Smooth muscle cell (in vitro differentiated cells): ENCODE data around the gene UBXN7. TPM values are rescaled to one million over a fixed set of nuclear protein-coding genes. Genes with fewer than 3 reads are reported as not detected.
"Not testable (repeated sequence)": the region's sequence is repeated elsewhere in the genome, so short reads cannot be mapped to it uniquely, and the experiment has no call there.

Experiments
- DNase-seq: peaks from one replicate; lab custom pipeline; 2025; ENCODE audit not compliant: unreplicated experiment; lab: John Stamatoyannopoulos, UW
- H2AFZ ChIP-seq: fragments of 200-600 bp; sonication (generic); 2 replicates; pipeline ENCODE4 v1.6.0; 2016; ENCODE audit warnings: antibody characterized with exemption, low read depth, mild to moderate bottlenecking
- H3F3A ChIP-seq: fragments of 200-600 bp; sonication (generic); 2 replicates; pipeline ENCODE4 v1.6.0; 2017; ENCODE audit warnings: antibody characterized with exemption, low read depth
- H3K27ac ChIP-seq: fragments of 200-600 bp; sonication (generic); 2 replicates; pipeline ENCODE4 v1.5.1; 2016; ENCODE audit warnings: low read depth, mild to moderate bottlenecking
- H3K27me3 ChIP-seq: fragments of 200-600 bp; sonication (generic); 2 replicates; pipeline ENCODE4 v1.6.1; 2016; ENCODE audit warnings: low read depth, mild to moderate bottlenecking
- H3K36me3 ChIP-seq: fragments of 200-600 bp; sonication (generic); 2 replicates; pipeline ENCODE4 v1.5.1; 2016; ENCODE audit warnings: low read depth
- H3K4me1 ChIP-seq: fragments of 200-600 bp; sonication (generic); 2 replicates; pipeline ENCODE4 v1.5.1; 2016; ENCODE audit warnings: low read depth
- H3K4me2 ChIP-seq: fragments of 200-600 bp; sonication (generic); 2 replicates; pipeline ENCODE4 v1.6.0; 2016; ENCODE audit warnings: mild to moderate bottlenecking
- H3K4me3 ChIP-seq: fragments of 200-600 bp; sonication (generic); 2 replicates; pipeline ENCODE4 v1.5.1; 2016; ENCODE audit warnings: mild to moderate bottlenecking
- H3K79me2 ChIP-seq: fragments of 200-600 bp; sonication (generic); 2 replicates; pipeline ENCODE4 v1.6.0; 2016; ENCODE audit warnings: low read depth, mild to moderate bottlenecking
- H3K9ac ChIP-seq: fragments of 200-600 bp; sonication (generic); 2 replicates; pipeline ENCODE4 v1.6.0; 2016; ENCODE audit warnings: low read depth
- H3K9me3 ChIP-seq: fragments of 200-600 bp; sonication (generic); replicated peaks from 2 replicates; pipeline ENCODE4 v1.5.1; 2016; ENCODE audit warnings: low read depth
- H4K20me1 ChIP-seq: fragments of 200-600 bp; sonication (generic); 2 replicates; pipeline ENCODE4 v1.6.0; 2016; ENCODE audit warnings: low read depth
- WGBS: methylation state at CpG from one replicate; pipeline ENCODE4 v1.1.7; 2016; ENCODE audit warnings: low lambda C conversion rate; 5-methylcytosine and 5-hydroxymethylcytosine counted together
- polyA plus RNA-seq: library from polyadenylated mRNA; unstranded; fragments of >200 nt; fragmentation: Nextera tagmentation; extraction: Ambion mirVana; gene quantifications from 2 replicates; pipeline ENCODE4 v1.2.1, GENCODE V29; 2016
- total RNA-seq: library from RNA; depleted of rRNA; stranded (reverse); fragments of >200 nt; gene quantifications from 2 replicates; pipeline ENCODE4 v1.2.3, GENCODE V29; 2014
- TF ChIP-seq, protein P1 (sequence below): fragments of 200-600 bp; sonication (generic); IDR thresholded peaks from 2 replicates; pipeline ENCODE4 v1.5.1; 2017; ENCODE audit warnings: borderline replicate concordance, mild to moderate bottlenecking, antibody characterized with exemption; ENCODE audit not compliant: insufficient read depth, poor library complexity, severe bottlenecking

The UBXN7 gene
- total and polyA plus RNA-seq, 2 experiments from 2014 or later, result 26.7 to 32.2 TPM

DNA sequence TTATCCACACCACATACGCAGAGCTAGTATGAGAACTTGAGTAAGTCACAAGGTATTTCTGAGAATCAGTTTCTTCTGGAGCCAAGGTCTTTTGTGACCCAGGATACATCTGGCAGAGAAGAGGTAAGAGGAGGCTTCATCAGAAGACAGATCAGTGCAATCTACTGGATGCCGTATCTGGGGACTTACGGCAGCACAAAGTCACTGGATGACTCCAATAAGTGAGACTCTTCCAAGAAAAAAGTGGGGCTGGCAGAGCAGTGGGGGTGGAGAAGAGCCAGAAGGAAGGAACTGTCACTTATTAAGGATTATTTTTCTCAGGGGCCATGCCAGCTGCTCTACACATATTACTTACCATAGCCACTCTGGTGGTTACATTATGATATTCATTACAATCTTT, 31.6 kb upstream of the UBXN7 start:
- Histone ChIP-seq H3K27ac (no peak overlapping the region), H3F3A (no peaks in the 10 kb centered on the region), H3K36me3 (no peaks in the 10 kb centered on the region), H3K4me1 (no peaks in the 10 kb centered on the region), H4K20me1 (peaks cover 9% of the 10 kb centered on the region), H3K4me2 (no peak overlapping the region), H3K9ac (no peak overlapping the region), H2AFZ (no peak overlapping the region), H3K27me3 (no peaks in the 10 kb centered on the region), H3K9me3 (no peaks in the 10 kb centered on the region), H3K4me3 (no peak overlapping the region), H3K79me2 (peaks cover 5% of the 10 kb centered on the region)
- 97% methylated on average over 3 of the region's 3 CpGs for WGBS
- TF ChIP-seq, protein P1, sequence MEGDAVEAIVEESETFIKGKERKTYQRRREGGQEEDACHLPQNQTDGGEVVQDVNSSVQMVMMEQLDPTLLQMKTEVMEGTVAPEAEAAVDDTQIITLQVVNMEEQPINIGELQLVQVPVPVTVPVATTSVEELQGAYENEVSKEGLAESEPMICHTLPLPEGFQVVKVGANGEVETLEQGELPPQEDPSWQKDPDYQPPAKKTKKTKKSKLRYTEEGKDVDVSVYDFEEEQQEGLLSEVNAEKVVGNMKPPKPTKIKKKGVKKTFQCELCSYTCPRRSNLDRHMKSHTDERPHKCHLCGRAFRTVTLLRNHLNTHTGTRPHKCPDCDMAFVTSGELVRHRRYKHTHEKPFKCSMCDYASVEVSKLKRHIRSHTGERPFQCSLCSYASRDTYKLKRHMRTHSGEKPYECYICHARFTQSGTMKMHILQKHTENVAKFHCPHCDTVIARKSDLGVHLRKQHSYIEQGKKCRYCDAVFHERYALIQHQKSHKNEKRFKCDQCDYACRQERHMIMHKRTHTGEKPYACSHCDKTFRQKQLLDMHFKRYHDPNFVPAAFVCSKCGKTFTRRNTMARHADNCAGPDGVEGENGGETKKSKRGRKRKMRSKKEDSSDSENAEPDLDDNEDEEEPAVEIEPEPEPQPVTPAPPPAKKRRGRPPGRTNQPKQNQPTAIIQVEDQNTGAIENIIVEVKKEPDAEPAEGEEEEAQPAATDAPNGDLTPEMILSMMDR, result no peak
- no peak for DNase-seq

DNA sequence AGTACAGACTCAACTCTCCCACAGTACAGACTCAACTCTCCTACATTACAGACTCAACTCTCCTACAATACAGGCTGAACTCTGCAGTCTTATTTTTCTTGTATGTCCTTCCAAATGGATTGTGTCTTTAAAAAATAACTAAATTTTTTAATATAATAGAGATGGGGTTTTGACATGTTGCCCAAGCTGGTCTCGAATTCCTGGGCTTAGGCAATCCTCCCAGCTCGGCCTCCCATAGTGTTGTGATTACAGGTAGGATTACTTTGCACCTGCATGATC, 31.2 kb upstream of the UBXN7 start:
- no peak overlapping the region for H3K4me2 ChIP-seq
- no peaks in the 10 kb centered on the region for H3F3A ChIP-seq
- peaks cover 5% of the 10 kb centered on the region for H4K20me1 ChIP-seq
- no peaks in the 10 kb centered on the region for H3K36me3 ChIP-seq
- H3K27ac ChIP-seq, result no peak overlapping the region
- H3K4me1 ChIP-seq, result no peaks in the 10 kb centered on the region
- no peaks in the 10 kb centered on the region for H3K9me3 ChIP-seq
- 47% methylated on average over 2 of the region's 2 CpGs for WGBS
- H3K27me3 ChIP-seq, result no peaks in the 10 kb centered on the region
- TF ChIP-seq, protein P1, result no peak
- peaks cover 2% of the 10 kb centered on the region for H3K79me2 ChIP-seq
- DNase-seq, result no peak
- H3K4me3 ChIP-seq, result no peak overlapping the region
- no peak overlapping the region for H2AFZ ChIP-seq
- H3K9ac ChIP-seq, result no peak overlapping the region

DNA sequence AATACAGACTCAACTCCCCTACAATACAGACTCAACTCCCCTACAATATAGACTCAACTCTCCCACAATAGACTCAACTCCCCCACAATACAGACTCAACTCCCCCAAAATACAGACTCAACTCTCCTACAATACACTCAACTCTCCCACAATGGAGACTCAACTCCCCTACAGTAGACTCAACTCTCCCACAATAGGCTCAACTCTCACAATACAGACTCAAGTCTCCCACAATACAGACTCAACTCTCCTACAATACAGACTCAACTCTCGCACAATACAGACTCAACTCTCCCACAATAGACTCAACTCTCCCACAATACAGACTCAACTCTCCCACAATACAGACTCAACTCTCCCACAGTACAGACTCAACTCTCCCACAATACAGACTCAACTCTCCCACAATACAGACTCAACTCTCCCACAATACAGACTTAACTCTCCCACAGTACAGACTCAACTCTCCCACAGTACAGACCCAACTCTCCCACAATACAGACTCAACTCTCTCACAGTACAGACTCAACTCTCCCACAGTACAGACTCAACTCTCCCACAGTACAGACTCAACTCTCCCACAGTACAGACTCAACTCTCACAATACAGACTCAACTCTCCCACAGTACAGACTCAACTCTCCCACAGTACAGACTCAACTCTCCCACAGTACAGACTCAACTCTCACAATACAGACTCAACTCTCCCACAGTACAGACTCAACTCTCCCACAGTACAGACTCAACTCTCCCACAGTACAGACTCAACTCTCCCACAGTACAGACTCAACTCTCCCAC, 30.7 kb upstream of the UBXN7 start:
- DNase-seq, H3K4me3 ChIP-seq, H3K9me3 ChIP-seq, H3K4me1 ChIP-seq, H4K20me1 ChIP-seq, H3K9ac ChIP-seq, H3K27ac ChIP-seq, H3K36me3 ChIP-seq, H3K4me2 ChIP-seq, H3K79me2 ChIP-seq, H2AFZ ChIP-seq, H3K27me3 ChIP-seq, H3F3A ChIP-seq: not testable (repeated sequence)
- WGBS, result 100% methylated on average over 1 of the region's 1 CpG

DNA sequence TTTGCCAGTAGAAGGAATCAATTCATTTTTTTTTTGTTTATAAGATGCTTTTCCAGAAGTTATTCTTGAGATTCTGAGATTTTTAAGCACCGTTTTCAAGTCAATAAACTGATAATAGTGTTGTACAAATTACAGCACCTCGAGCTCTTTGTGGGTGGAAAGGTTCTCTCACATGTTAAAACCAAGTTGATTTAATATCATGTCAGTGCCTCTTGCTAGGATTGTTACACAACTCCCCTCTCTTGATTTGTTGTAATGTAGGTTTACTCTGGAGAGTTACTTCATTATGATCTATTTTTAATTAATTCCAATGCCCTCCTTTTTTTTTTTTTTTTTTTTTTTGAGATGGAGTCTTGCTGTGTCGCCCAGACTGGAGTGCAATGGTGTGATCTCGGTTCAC, 25.8 kb upstream of the UBXN7 start:
- no peak overlapping the region for H2AFZ ChIP-seq
- H3K4me1 ChIP-seq, result no peaks in the 10 kb centered on the region
- DNase-seq, result no peak
- no peaks in the 10 kb centered on the region for H4K20me1 ChIP-seq
- no peak overlapping the region for H3K4me2 ChIP-seq
- H3K79me2 ChIP-seq, result no peaks in the 10 kb centered on the region
- H3K27me3 ChIP-seq, result no peaks in the 10 kb centered on the region
- TF ChIP-seq, protein P1, result no peak
- no peaks in the 10 kb centered on the region for H3K9me3 ChIP-seq
- no peak overlapping the region for H3K4me3 ChIP-seq
- H3K36me3 ChIP-seq, result no peaks in the 10 kb centered on the region
- no peaks in the 10 kb centered on the region for H3F3A ChIP-seq
- no peak overlapping the region for H3K9ac ChIP-seq
- 94% methylated on average over 4 of the region's 4 CpGs for WGBS
- no peak overlapping the region for H3K27ac ChIP-seq

DNA sequence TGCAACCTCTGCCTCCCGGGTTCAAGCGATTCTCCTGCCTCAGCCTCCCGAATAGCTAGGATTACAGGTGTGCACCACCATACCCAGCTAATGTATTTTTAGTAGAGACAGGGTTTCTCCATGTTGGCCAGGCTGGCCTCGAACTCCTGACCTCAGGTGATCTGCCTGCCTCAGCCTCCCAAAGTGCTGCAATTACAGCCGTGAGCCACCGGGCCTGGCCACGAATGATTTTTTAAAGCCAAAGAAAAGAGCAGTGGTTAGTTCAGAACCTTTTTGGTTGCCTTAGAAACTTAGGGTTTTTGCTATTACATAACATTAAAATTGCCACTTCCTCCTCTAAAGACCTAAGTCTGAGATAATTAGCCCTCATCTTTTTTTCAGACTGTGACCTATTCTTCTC, 25.2 kb upstream of the UBXN7 start:
- not testable (repeated sequence) for H3K36me3 ChIP-seq, H3F3A ChIP-seq, H3K9me3 ChIP-seq, H3K27ac ChIP-seq, H3K9ac ChIP-seq, DNase-seq, H3K27me3 ChIP-seq, H3K79me2 ChIP-seq, H2AFZ ChIP-seq, H3K4me2 ChIP-seq, H4K20me1 ChIP-seq, H3K4me1 ChIP-seq, H3K4me3 ChIP-seq
- 97% methylated on average over 7 of the region's 7 CpGs for WGBS
